Measurements from ENCODE around the gene PLAAT3. TPM values are rescaled to one million over a fixed set of nuclear protein-coding genes. Genes with fewer than 3 reads are reported as not detected.
A peak's percentile ranks its signal among the peaks of the same experiment; 100 is the strongest.
"Not testable (repeated sequence)": the region's sequence is repeated elsewhere in the genome, so short reads cannot be mapped to it uniquely, and the experiment has no call there.

Gene PLAAT3
- total RNA-seq, 1 experiment from 2014 or later: 32.6 TPM

DNA sequence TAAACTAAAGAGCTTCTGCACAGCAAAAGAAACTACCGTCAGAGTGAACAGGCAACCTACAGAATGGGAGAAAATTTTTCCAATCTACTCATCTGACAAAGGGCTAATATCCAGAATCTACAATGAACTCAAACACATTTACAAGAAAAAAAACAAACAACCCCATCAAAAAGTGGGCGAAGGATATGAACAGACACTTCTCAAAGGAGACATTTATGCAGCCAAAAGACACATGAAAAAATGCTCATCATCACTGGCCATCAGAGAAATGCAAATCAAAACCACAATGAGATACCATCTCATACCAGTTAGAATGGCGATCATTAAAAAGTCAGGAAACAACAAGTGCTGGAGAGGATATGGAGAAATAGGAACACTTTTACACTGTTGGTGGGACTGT lies 35.4 kb downstream of the PLAAT3 start:
- CTCF ChIA-PET; H3K27ac ChIP-seq (ENCODE audit: low read length); intact Hi-C loops (cut with micrococcal nuclease; ENCODE audit: unreplicated experiment); H3K4me3 ChIP-seq (ENCODE audit: low read depth in 2 of 2, low read length in 2 of 2); ATAC-seq; POLR2A ChIA-PET; H3K9me3 ChIP-seq (ENCODE audit: control insufficient read depth, insufficient read depth, low read depth, low read length); H3K4me1 ChIP-seq (ENCODE audit: control insufficient read depth, insufficient read depth, low read length); H3K36me3 ChIP-seq (ENCODE audit: control insufficient read depth, insufficient read depth, low read length); DNase-seq (ENCODE audit: low read depth, low spot score); H3K27me3 ChIP-seq (ENCODE audit: control insufficient read depth, insufficient read depth, low read length); BruUV-seq (replicated peaks); in situ Hi-C loops (cut with HindIII; ENCODE audit: low pct_unique_long_range_greater_than_20kb, low sequenced_read_pairs): not testable (repeated sequence)

- in situ Hi-C loops (cut with HindIII; ENCODE audit: low pct_unique_long_range_greater_than_20kb, low sequenced_read_pairs) (no loop called here), intact Hi-C loops (cut with micrococcal nuclease; ENCODE audit: unreplicated experiment) (no loop called here)
- no peaks in the 10 kb centered on the region for H3K36me3 ChIP-seq (ENCODE audit: control insufficient read depth, insufficient read depth, low read length)
- ChIA-PET CTCF (no interaction called here), POLR2A (no interaction called here)
- BruUV-seq (replicated peaks): no TSS peak
- H3K27me3 ChIP-seq (ENCODE audit: control insufficient read depth, insufficient read depth, low read length): no peaks in the 10 kb centered on the region; the same call in 1 of the 2 replicates
- H3K9me3 ChIP-seq (ENCODE audit: control insufficient read depth, insufficient read depth, low read depth, low read length): no peaks in the 10 kb centered on the region
- ATAC-seq: peak; percentile 66
- DNase-seq (ENCODE audit: low read depth, low spot score): no peak
- H3K27ac ChIP-seq (ENCODE audit: low read length): peak overlapping the region; percentile 62
- TF ChIP-seq TCF7L2 (IDR thresholded peaks at IDR 0.05; ENCODE audit: low read depth, low read length) (no peak), POLR2AphosphoS5 (IDR thresholded peaks at IDR 0.05; ENCODE audit: low read depth, low read length) (no peak), SIN3A (IDR thresholded peaks at IDR 0.05; ENCODE audit: borderline replicate concordance, insufficient read depth, low read depth, low read length) (no peak), CTCF (IDR thresholded peaks at IDR 0.05) (no peak)
- TF ChIP-seq, protein P1, sequence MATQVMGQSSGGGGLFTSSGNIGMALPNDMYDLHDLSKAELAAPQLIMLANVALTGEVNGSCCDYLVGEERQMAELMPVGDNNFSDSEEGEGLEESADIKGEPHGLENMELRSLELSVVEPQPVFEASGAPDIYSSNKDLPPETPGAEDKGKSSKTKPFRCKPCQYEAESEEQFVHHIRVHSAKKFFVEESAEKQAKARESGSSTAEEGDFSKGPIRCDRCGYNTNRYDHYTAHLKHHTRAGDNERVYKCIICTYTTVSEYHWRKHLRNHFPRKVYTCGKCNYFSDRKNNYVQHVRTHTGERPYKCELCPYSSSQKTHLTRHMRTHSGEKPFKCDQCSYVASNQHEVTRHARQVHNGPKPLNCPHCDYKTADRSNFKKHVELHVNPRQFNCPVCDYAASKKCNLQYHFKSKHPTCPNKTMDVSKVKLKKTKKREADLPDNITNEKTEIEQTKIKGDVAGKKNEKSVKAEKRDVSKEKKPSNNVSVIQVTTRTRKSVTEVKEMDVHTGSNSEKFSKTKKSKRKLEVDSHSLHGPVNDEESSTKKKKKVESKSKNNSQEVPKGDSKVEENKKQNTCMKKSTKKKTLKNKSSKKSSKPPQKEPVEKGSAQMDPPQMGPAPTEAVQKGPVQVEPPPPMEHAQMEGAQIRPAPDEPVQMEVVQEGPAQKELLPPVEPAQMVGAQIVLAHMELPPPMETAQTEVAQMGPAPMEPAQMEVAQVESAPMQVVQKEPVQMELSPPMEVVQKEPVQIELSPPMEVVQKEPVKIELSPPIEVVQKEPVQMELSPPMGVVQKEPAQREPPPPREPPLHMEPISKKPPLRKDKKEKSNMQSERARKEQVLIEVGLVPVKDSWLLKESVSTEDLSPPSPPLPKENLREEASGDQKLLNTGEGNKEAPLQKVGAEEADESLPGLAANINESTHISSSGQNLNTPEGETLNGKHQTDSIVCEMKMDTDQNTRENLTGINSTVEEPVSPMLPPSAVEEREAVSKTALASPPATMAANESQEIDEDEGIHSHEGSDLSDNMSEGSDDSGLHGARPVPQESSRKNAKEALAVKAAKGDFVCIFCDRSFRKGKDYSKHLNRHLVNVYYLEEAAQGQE (IDR thresholded peaks at IDR 0.05; ENCODE audit: insufficient read depth in 1 of 2, low read depth in 2 of 2, low read length in 1 of 2): no peak
- H3K4me1 ChIP-seq (ENCODE audit: control insufficient read depth, insufficient read depth, low read length): peaks cover 7% of the 10 kb centered on the region
- peak overlapping the region; percentile 19 to 44; a peak in 3 of 4 replicates for H3K4me3 ChIP-seq (ENCODE audit: low read depth in 2 of 2, low read length in 2 of 2)
Measured at GRCh38 chr11:63574856-63575602, 39.2 kb downstream of the PLAAT3 start.
